Motor neuron (in vitro differentiated cells): Measurements from ENCODE around the gene PLCH2. TPM values are rescaled to one million over a fixed set of nuclear protein-coding genes. Genes with fewer than 3 reads are reported as not detected.
A peak's percentile ranks its signal among the peaks of the same experiment; 100 is the strongest.

Experiments used
- ATAC-seq, 8 experiments: fragments of 200-7000 bp; cut with Tn5 transposase; replicated peaks in 6 of 8; 2 replicates each; pipeline ENCODE4 v1.8.0; 2021; ENCODE audit warnings: mild to moderate bottlenecking in 8 of 8, moderate library complexity in 8 of 8
- H3K27ac ChIP-seq, 2 donors: fragments of 250-450 bp; sonication (Bioruptor Pico); 2 replicates each; pipeline ENCODE4 v1.9.0; 2021; ENCODE audit warnings: antibody characterized with exemption in 2 of 2, mild to moderate bottlenecking in 2 of 2, moderate library complexity in 1 of 2
- H3K4me1 ChIP-seq, 2 donors: fragments of 250-450 bp; sonication (Bioruptor Pico); replicated peaks in 1 of 2; 2 replicates each; pipeline ENCODE4 v1.6.1; 2021; ENCODE audit warnings: antibody characterized with exemption in 2 of 2, mild to moderate bottlenecking in 2 of 2, moderate library complexity in 1 of 2
- H3K4me3 ChIP-seq, 5 donors: fragments of 250-450 bp; sonication (Bioruptor Pico); 2 replicates each; pipeline ENCODE4 v1.9.0; 2021; ENCODE audit warnings: antibody characterized with exemption in 5 of 5, mild to moderate bottlenecking in 5 of 5, moderate library complexity in 4 of 5
- WGBS, 10 experiments: fragments of 450-650 bp; shearing (Covaris generic); methylation state at CpG; one replicate each; pipeline ENCODE4 v1.0.0; 2022; 5-methylcytosine and 5-hydroxymethylcytosine counted together
- in situ Hi-C, 9 experiments: fragments of 400-800 bp; cut with MboI; loops; one replicate each; pipeline ENCODE4 v1.15.0; 2021; ENCODE audit warnings: low sequenced_read_pairs in 9 of 9, low pct_unique_long_range_greater_than_20kb in 2 of 9; ENCODE audit not compliant: unreplicated experiment in 9 of 9
- total RNA-seq, 8 experiments: library from RNA; unstranded; fragments of 300-600 nt; gene quantifications; 2 replicates each; pipeline versions ENCODE4 v1.2.3 to v1.2.4, GENCODE V29; 2022

PLCH2 gene
- total RNA-seq, 8 experiments from 2014 or later: 0.51 to 7.4 (median 4.9) TPM

GRCh38 chr1:2515763-2516080 lies 39.6 kb downstream of the PLCH2 start:
- no peaks in the 10 kb centered on the region for H3K4me1 ChIP-seq
- WGBS, 10 experiments: 80 to 100% (median 93%) methylated on average over 1 to 3 of the region's 11 CpGs; no CpG with 5 or more reads in 7 of the 10 experiments
- no peak overlapping the region for H3K27ac ChIP-seq
- in situ Hi-C loops: no loop called here
- ATAC-seq: no peak
- H3K4me3 ChIP-seq: no peak overlapping the region

DNA sequence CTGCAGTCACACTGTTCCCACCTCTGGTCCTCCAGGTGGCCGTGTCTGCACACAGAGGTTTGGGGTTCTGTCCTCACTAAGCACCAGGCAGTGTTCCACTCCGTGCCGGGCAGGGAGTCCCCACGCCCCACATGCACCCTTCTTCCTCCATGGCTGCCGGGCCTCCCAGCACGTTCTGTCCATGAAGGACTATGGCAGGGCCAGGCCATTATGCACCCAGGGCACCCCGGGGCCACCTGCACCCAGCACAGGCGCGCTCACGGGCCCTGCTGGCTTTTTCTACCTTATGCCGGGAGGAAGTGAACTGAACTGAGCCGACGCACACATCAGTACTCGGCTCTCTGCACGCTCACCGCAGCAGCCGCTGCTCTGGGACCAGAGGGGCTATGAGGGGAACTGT lies 40.0 kb downstream of the PLCH2 start:
- Histone ChIP-seq H3K4me3 (no peak overlapping the region), H3K4me1 (no peaks in the 10 kb centered on the region), H3K27ac (no peak overlapping the region)
- peak in 1 of 8 experiments; percentile 7 for ATAC-seq
- in situ Hi-C loops: no loop called here
- WGBS, 10 experiments: 83 to 100% (median 93%) methylated on average over 1 to 11 of the region's 17 CpGs; no CpG with 5 or more reads in 4 of the 10 experiments

DNA sequence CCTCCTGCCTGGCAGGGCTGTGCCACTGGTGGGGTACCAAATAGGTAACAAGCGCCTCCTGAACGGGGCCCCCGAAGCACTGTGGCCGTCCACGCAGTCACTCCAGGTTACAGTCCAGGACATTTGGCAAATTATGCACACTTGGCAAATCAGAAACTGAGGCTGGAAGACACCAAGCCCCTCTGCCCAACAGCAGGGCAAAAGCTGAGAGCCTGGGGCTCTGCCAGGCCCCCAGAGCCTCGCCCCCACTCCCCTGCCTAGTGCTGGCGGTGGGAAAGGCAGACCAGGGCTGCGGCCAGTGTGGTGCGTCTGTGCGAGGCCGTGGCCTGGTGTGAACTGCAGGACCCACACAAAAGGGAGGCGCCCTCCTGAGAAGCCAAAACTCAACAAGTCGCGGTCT lies 40.9 kb downstream of the PLCH2 start:
- in situ Hi-C loops: no loop called here
- H3K27ac ChIP-seq: no peak overlapping the region
- whole genome bisulfite sequencing, 10 experiments: 94 to 100% (median 100%) methylated on average over 1 to 5 of the region's 14 CpGs; no CpG with 5 or more reads in 4 of the 10 experiments

DNA sequence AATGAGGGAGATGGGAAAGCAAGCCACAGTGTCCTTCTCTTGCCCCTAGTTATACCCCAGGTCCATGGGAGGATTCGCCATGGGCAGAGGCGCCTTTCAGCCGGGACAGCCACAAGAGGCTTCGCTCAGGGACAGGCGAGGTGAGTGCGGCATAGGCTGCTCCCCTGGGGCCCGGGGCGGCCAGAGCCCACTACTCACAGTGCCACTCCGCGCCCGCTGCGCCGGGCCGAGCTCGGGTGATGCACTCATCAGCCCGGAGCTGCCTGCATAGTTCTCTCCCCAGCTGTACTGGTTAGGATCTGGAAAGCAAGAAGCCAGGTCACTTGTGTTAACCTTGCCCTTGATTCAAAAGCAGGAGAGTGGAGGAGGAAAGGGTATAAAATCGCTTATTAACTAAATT lies 41.9 kb downstream of the PLCH2 start:
- Histone ChIP-seq H3K4me3 (no peak overlapping the region), H3K4me1 (no peaks in the 10 kb centered on the region), H3K27ac (no peak overlapping the region)
- in situ Hi-C loops: no loop called here
- no peak for ATAC-seq
- whole genome bisulfite sequencing, 10 experiments: 57 to 100% (median 91%) methylated on average over 1 to 14 of the region's 17 CpGs; no CpG with 5 or more reads in 4 of the 10 experiments

More for the DNA sequence above, 40.9 kb downstream of the PLCH2 start:
- ATAC-seq: no peak
- Histone ChIP-seq H3K4me1 (no peaks in the 10 kb centered on the region), H3K4me3 (no peak overlapping the region)

GRCh38 chr1:2518528-2518927 lies 42.4 kb downstream of the PLCH2 start:
- Histone ChIP-seq H3K4me1 (peaks cover under 1 to 2% of the 10 kb centered on the region in 2 donors), H3K4me3 (no peak overlapping the region), H3K27ac (no peak overlapping the region)
- in situ Hi-C loops: no loop called here
- WGBS, 10 experiments: 91 to 100% (median 96%) methylated on average over 1 to 15 of the region's 26 CpGs; no CpG with 5 or more reads in 5 of the 10 experiments
- ATAC-seq: no peak

DNA sequence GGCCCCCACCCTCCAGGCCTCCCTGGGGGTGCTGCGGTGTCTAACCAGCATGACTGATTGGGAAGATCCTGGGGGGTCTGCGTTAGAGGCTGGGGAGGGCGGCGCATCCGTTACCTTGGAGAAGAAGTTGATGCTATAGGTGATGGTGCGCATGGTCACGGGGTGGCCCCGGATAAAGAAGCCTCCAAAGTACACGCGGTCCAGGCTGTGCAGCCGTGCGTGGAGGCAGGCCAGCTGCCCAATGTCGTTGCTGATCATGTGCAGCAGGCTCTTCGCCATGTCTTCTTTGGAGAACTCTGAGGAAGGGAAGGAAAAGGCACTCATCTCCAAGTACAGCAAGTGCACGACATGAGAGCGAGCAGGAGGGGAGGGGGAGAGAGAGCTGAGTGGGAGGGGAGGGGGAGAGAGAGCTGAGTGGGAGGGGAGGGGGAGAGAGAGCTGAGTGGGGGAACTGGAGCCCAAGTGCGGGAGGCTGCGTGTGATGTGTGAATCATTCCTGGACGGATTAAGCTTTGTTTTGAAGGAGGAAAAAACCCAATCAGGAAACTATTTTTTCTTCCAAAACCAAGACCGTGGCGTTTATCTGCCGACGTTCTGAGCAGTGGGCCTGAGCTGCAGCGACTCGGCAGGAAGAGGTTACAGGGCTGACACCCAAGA lies 43.1 kb downstream of the PLCH2 start:
- no peak overlapping the region for H3K27ac ChIP-seq
- 60 to 100% (median 100%) methylated on average over 1 to 8 of the region's 25 CpGs; no CpG with 5 or more reads in 4 of the 10 experiments for WGBS, 10 experiments
- no peak for ATAC-seq
- in situ Hi-C loops: no loop called here
- peaks cover 7 to 8% of the 10 kb centered on the region in 2 donors for H3K4me1 ChIP-seq
- H3K4me3 ChIP-seq: no peak overlapping the region

- peaks cover 13 to 14% of the 10 kb centered on the region in 2 donors for H3K4me1 ChIP-seq
- no peak for ATAC-seq
- no peak overlapping the region for H3K27ac ChIP-seq
- 70 to 96% (median 94%) methylated on average over 2 to 14 of the region's 30 CpGs; no CpG with 5 or more reads in 6 of the 10 experiments for WGBS, 10 experiments
- in situ Hi-C loops: no loop called here
- no peak overlapping the region for H3K4me3 ChIP-seq
Observed at GRCh38 chr1:2519729-2520128, 43.6 kb downstream of the PLCH2 start.

DNA sequence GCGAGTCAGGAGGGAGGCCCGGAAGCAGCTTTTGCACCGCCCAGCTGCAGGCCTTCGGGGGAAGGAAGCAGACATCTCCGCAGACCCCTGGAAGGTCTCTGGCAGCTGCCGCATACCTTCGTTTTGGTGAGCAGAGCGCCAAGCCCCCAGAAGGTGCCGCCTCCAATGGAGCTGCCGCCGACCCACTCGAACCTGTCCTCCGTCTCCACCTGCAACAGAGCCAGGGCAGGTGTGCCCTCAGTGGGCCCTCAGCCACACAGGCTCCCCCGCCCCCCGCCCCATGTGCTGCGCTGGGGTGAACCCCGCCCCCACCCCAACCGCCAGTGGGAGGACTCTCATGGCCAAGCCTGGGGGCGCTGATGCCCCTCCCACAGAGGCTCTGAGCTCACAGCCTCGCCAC lies 44.1 kb downstream of the PLCH2 start:
- H3K27ac ChIP-seq: no peak overlapping the region
- in situ Hi-C loops: no loop called here
- no peak for ATAC-seq
- peaks cover 18% of the 10 kb centered on the region in 2 donors for H3K4me1 ChIP-seq
- no peak overlapping the region for H3K4me3 ChIP-seq
- WGBS, 10 experiments: 90 to 100% (median 94%) methylated on average over 1 to 7 of the region's 20 CpGs; no CpG with 5 or more reads in 6 of the 10 experiments

- peaks cover 19 to 20% of the 10 kb centered on the region in 2 donors for H3K4me1 ChIP-seq
- no peak overlapping the region for H3K27ac ChIP-seq
- in situ Hi-C loops: no loop called here
Observed at GRCh38 chr1:2520806-2521205, 44.7 kb downstream of the PLCH2 start.

DNA sequence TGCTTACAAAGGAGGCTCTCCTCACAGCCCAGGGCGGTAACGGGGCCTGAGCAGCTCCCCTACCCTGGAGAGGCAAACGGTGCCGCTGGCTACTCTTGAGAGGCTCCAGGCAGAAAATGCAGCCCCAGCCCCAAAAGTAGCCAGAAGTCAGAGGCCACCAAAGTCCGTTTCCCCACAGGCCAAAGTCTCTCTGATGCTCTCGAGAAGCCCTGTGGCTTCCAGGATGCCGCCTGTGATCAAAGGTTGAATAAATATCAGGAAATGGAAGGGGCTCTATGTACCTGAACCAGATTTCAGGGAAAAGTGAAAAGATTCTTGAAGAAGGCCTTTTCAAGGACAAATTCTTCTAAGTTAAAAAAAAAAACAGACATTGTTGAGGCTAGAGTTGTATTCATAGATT lies 46.1 kb downstream of the PLCH2 start:
- Histone ChIP-seq H3K27ac (no peak overlapping the region), H3K4me3 (no peak overlapping the region), H3K4me1 (peaks cover 26 to 27% of the 10 kb centered on the region in 2 donors)
- WGBS, 10 experiments: 68 to 100% (median 86%) methylated on average over 1 to 7 of the region's 7 CpGs; no CpG with 5 or more reads in 2 of the 10 experiments
- no peak for ATAC-seq
- in situ Hi-C loops: no loop called here

More at GRCh38 chr1:2520806-2521205, 44.7 kb downstream of the PLCH2 start:
- H3K4me3 ChIP-seq: no peak overlapping the region
- no peak for ATAC-seq
- 80 to 100% (median 91%) methylated on average over 1 to 20 of the region's 21 CpGs; no CpG with 5 or more reads in 2 of the 10 experiments for WGBS, 10 experiments

- 65 to 93% (median 87%) methylated on average over 3 to 18 of the region's 32 CpGs; no CpG with 5 or more reads in 3 of the 10 experiments for WGBS, 10 experiments
- in situ Hi-C loops: no loop called here
- no peak for ATAC-seq
- H3K4me3 ChIP-seq: no peak overlapping the region
- peaks cover 34 to 37% of the 10 kb centered on the region in 2 donors for H3K4me1 ChIP-seq
- H3K27ac ChIP-seq: no peak overlapping the region
Observed at GRCh38 chr1:2523191-2523890, 47.3 kb downstream of the PLCH2 start.

GRCh38 chr1:2523891-2524609 lies 48.0 kb downstream of the PLCH2 start:
- in situ Hi-C loops: no loop called here
- 67 to 85% (median 80%) methylated on average over 2 to 10 of the region's 10 CpGs; no CpG with 5 or more reads in 3 of the 10 experiments for WGBS, 10 experiments
- Histone ChIP-seq H3K4me3 (peak overlapping the region in 1 of 5 donors; percentile 60), H3K27ac (no peak overlapping the region), H3K4me1 (peaks cover 42 to 44% of the 10 kb centered on the region in 2 donors)
- no peak for ATAC-seq

DNA sequence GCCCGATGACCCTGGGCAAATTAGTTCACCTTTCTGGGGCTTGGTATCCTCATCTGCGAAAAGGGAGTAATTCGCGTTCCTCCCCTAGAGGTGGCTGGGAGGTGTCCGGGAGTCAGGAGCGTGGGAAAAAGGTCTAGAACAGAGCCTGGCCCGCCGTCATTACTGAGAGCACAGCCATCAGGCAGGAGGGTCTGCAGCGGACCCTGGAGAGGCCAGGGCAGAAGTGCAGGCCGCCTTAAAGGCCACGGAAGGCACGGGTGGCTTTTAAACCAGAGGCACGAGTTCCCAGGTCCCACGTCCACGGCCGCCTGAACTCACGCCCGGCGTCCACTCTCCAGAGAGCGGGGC lies 49.5 kb downstream of the PLCH2 start:
- no peak for ATAC-seq
- 0 to 6% (median 1%) methylated on average over 1 to 19 of the region's 20 CpGs; no CpG with 5 or more reads in 3 of the 10 experiments for WGBS, 10 experiments
- in situ Hi-C loops: loop anchor here in 3 of 9 experiments (25.0 kb wide), 2 partner anchors 88 to 113 kb away; partner anchors contain the start of gene PEX10 (in 2 of the 3)
- H3K4me1 ChIP-seq: peaks cover 46 to 48% of the 10 kb centered on the region in 2 donors
- peak overlapping the region; percentile 60 to 91 (median 80) for H3K4me3 ChIP-seq
- H3K27ac ChIP-seq: peak overlapping the region; percentile 97 to 98
